ENCODE measurements around the gene DNPH1. TPM values are rescaled to one million over a fixed set of nuclear protein-coding genes. Genes with fewer than 3 reads are reported as not detected.

The DNPH1 gene
- total and polyA plus RNA-seq, 2 of the 8 experiments (the other 6 are each of a cell fraction or from before 2014, with no cell fraction given), result 33.9 to 134 TPM

- TF ChIP-seq, protein P1, sequence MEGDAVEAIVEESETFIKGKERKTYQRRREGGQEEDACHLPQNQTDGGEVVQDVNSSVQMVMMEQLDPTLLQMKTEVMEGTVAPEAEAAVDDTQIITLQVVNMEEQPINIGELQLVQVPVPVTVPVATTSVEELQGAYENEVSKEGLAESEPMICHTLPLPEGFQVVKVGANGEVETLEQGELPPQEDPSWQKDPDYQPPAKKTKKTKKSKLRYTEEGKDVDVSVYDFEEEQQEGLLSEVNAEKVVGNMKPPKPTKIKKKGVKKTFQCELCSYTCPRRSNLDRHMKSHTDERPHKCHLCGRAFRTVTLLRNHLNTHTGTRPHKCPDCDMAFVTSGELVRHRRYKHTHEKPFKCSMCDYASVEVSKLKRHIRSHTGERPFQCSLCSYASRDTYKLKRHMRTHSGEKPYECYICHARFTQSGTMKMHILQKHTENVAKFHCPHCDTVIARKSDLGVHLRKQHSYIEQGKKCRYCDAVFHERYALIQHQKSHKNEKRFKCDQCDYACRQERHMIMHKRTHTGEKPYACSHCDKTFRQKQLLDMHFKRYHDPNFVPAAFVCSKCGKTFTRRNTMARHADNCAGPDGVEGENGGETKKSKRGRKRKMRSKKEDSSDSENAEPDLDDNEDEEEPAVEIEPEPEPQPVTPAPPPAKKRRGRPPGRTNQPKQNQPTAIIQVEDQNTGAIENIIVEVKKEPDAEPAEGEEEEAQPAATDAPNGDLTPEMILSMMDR (IDR thresholded peaks at IDR 0.05; ENCODE audit: control extremely low read depth in 1 of 3, insufficient read depth in 1 of 3, low read depth in 1 of 3, low read length in 3 of 3), result no peak
- TF ChIP-seq YY1 (IDR thresholded peaks at IDR 0.05; ENCODE audit: low read depth, low read length) (no peak), BACH1 (IDR thresholded peaks at IDR 0.05; ENCODE audit: low read length) (no peak), KDM5A (IDR thresholded peaks at IDR 0.05; ENCODE audit: low read length) (no peak)
Measured at GRCh38 chr6:43262780-43263313, 33.6 kb upstream of the DNPH1 start (continued).
